SKM-1 treated with dmso at 0.1 percent for 144 hours (cell line): Measurements from ENCODE around the gene TANGO2.

Source experiments
- DNase-seq: peaks from one replicate; lab custom pipeline; 2025; ENCODE audit not compliant: unreplicated experiment; lab: John Stamatoyannopoulos, UW

The TANGO2 gene

DNA sequence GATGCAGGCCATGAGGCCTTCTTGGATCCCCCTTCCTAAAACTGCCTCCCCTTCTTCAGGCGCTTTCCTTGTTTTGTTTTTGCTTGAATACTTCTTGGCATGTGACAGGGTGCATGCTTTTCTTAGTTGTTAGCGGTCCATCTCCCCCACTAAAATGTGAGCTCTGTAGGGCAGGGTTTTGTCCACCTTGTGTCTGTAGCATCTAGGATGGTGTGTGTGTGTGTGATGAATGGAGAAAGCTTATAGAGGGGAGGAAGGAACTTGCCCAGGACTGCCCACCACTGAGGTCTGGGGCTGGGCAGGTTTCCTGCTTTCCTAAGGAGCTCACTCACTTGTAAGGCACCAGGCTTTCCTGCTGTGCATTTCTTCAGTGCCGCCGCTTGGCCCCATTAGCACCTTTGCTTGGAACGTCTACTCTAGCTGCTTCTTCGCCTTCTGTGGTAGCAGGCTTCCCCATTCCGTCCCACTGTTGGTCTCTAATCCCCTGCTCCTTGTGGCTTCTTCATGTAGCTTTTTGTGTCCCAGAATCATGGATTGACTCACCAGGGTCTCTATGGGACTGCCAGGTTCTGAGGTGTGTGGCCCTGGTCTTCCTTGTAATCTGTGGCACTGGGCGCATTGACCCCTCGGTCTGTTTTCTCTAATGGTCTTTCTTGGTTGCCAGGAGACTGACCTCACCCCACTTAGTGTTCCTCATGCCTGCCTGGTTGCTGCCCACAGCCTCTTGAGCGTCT is 62.4 kb downstream of the TANGO2 start:
- DNase-seq: no peak

DNA sequence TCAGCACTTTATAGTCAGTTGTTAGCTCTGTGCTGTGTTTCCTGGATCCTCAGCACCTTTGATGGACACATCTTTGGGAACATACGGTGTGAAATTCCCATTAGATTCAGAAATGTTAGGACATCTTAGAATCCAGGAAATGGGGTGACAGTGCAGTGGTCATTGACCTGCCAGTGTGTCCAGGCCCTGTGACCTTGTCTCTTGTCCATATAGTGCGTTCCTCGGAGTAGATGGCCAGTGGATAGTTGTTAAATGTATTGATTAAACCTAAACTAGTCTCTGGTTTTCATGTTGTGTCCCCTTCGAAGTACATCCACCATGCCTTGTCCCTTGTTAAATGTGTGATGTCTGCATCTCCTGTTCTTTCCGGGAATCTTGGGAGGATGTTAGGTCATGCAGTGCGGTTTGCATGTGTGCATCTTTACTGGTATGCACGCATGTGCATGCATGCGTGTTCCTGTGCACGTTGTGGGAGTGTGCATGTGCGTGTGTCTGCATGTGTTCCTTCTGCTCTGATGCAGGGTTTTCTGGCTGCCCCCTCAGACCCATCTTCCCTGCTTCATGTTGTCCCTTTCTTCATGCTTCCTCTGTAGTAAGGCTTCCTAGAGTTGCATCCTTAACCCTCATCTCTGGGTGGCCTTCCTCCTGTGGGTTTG is 63.1 kb downstream of the TANGO2 start:
- DNase-seq: no peak

DNA sequence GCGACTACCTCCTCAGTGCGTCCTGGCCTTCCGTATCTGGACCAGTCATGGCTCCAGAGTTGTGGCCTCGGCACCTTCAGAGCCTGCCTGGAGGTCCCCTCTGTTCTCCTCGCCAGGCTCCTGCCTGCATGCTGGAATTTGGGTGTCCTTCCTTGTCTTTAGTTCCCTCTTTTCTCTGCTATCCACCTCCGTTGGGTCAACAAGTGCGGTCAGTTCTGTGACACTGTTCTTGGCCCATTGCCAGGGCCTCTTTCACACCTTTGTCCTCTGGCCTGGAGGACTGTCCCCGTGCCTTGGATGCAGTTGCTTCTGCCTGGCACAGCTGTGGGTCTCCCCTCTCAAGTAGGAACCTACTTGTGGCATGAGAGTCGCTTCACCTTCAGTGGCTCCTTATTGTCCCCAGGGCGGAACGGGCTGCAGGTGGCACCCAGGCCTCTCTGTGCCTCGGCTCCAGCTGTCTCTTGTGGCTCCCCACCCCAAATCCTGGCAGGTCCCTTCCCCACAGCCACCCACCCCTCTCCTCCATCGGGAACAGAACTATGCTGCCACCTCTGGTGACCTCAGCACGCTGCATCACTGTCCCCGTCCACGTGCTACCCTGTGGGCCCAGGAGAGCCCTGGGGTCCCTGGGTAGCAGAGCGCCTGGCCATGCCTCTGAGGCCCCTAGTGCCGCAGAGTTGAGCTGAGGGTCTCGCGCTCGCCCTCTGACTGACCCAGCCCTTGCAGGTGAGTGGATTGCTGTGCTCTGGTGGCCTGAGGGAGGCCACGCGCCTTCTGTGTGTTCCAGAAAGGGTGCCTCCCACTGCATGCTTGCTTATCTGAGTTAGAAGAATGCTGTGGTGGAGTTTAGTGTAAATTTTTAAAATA is 63.9 kb downstream of the TANGO2 start:
- peak; percentile 19 for DNase-seq

DNA sequence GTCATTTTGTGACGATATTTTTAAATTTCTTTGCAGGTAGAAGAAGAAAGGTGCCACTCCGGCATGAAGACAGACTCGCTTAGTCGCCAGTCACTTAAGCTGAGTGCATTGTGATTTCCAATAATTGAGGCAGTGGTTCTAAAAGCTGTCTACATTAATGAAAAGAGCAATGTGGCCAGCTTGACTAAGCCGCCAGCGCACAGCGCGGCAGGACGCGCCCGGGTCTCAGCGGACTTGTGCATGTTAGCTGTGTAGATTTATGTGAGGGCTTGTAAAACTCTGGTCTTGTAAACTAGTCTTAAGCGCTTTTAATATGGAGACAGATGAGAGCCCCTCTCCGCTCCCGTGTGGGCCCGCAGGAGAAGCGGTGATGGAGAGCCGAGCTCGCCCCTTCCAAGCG is 64.7 kb downstream of the TANGO2 start:
- DNase-seq: no peak

GRCh38 chr22:20086101-20086599 is 65.2 kb downstream of the TANGO2 start:
- no peak for DNase-seq

DNA sequence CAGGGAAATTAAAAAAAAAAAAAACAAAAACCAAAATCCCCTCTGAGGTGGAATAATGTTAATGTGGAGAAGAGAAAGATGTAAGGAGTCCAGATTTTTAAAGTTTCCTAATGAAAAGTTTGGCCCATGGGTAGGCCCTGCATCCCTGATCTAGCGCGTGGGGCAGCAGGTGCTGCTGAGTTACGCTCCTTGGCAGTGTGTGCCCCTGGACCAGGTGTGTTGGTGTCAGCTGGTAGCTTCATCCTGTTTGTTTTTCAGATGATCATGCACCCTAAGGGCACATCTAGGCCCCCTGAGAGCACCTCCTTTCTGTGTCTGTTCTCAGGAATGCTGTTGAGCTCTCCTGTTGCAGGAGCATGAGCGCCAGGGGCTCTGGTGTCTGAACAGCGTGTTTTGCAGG is 65.9 kb downstream of the TANGO2 start:
- DNase-seq: no peak

GRCh38 chr22:20087319-20088262 is 66.7 kb downstream of the TANGO2 start:
- DNase-seq: no peak

DNA sequence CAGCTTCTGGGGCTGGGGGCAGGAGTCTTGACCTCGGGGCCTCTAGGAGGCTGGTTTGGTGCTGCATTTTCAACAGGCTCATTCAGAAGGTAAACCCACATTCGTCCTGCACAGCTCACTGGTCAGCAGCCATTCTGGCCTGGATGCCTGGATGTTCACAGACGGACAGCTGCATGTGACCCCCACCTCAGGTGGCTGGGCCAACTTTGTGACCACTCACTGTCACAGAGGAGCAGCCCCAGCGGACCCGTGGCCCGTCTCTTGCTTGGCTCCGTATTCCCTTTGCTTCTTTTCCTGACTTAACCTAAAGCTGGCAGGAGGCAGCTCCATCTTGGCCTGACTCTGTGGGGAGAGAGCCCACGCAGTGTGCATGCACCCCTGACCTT is 67.3 kb downstream of the TANGO2 start:
- no peak for DNase-seq

- no peak for DNase-seq
Measured at GRCh38 chr22:20089226-20089976, 68.5 kb downstream of the TANGO2 start.

- DNase-seq: no peak
Measured at GRCh38 chr22:20089977-20090729, 69.2 kb downstream of the TANGO2 start.

GRCh38 chr22:20090730-20091240 is 69.9 kb downstream of the TANGO2 start:
- DNase-seq: no peak

- no peak for DNase-seq
Measured at GRCh38 chr22:20091690-20092476, 71.0 kb downstream of the TANGO2 start.

DNA sequence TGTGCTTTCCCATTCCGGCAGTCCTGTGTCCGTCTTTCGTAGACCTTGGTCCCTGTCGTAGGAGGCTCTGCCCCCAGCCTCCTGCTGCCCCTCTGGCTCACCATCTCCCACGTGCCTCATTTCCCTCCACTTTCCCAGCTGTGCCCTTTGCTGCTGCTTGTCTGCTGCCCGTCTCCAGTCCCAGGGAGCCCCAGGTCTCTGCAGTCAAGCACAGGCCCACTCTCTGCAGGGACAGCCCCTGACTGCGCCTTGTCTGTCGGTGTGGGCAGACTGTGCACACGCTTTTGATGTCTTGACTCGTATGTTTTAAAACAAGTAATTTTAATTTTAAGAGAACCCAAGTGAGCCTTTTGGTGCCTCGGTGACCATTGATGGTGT is 71.6 kb downstream of the TANGO2 start:
- no peak for DNase-seq

DNA sequence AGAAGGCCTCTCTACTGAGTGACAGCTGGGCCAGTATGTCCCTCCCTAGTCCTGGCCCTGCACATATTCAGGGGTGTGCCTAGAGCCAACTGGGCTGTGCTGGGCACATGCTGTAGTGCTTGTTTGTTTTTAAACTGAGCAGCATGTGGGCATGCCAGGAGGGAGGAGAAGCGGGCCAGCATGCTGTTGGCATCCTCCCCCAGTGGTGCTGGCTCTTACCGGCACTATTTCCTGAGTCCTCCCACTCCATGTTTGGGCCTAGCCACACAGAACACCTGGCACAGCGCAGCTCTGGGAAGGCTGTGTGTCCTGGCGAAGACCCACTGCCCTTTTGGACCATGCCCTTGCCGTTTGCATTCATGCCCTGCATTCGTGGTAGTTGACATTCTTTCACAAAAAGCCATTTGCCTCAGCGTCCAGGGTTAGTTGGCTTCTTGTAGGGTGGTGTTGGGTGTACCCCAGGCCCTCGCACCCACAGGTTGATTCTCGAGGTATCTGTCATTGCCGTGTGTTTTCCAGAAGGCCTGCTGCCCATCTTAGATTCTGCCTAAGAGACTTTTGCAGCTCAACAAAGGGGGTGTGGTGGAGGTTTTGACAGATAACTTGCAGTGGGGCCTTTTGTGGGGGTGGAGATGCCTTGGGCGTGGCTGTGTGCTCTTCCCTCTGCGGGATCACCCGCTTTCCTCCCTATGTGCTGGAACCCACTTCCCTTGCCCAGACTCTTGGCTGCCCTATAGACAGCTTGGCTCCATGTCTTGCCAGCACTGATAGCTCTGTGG is 72.7 kb downstream of the TANGO2 start:
- DNase-seq: no peak

DNA sequence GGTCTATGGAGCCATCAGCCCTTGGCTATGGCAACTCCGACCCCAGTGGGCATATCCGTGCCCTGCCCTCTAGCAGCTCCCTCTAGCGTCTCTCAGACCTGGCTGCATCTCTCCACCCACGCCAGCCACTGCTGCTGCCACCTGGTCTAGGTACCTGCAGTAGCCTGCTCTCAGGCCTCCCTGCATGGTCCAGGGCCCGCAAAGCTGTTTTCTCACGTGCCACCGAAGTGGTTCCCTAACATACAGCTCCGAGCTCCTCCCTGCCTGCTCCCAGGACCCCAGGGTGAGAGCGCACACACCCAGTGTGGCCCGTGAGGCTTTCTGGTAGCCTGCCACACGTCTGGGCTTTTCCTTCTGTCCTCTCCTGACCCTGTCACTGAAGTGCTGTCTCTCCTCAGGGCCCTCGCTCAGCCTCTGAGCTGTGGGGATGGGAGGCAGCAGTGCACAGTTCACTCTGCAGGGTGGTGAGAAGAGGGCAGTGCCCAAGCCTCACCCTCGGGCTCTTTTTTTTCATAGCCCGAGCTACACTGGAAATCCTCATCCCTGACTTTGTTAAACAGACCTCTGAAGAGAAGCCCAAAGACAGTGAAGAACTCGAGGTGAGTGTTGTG is 73.4 kb downstream of the TANGO2 start:
- no peak for DNase-seq

DNA sequence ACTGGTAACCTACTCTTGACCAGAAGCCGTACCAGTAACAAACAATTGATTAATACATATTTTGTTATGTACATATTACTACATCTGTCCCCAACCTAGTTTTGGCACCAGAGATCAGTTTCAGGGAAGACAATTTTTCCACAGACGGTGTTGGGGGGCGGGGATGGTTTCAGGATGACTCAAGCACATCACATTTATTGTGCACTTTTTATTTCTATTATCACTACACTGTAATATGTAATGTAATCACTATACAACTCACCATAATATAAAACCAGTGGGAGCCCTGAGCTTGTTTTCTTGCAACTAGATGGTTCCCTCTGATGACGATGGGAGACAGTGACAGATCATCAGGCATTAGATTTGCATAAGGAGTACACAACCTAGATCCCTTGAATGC is 74.6 kb downstream of the TANGO2 start:
- no peak for DNase-seq
